Neural cell (in vitro differentiated cells): ENCODE results near the gene GYS2.

ENCODE experiments used
- EP300 ChIP-seq: fragments of 450-650 bp; conservative IDR thresholded peaks from 2 replicates; pipeline ENCODE4 v1.6.1; 2014; ENCODE audit warnings: antibody characterized with exemption, mild to moderate bottlenecking, moderate library complexity; ENCODE audit not compliant: poor library complexity, severe bottlenecking
- MXI1 ChIP-seq: fragments of 450-650 bp; conservative IDR thresholded peaks from 2 replicates; pipeline ENCODE4 v1.6.1; 2014; ENCODE audit warnings: antibody characterized with exemption, mild to moderate bottlenecking; ENCODE audit not compliant: poor library complexity, severe bottlenecking
- POLR2AphosphoS5 ChIP-seq: IDR thresholded peaks from 2 replicates; pipeline ENCODE4 v1.6.1; 2012
- RAD21 ChIP-seq: fragments of 450-650 bp; conservative IDR thresholded peaks from 2 replicates; pipeline ENCODE4 v1.6.1; 2014; ENCODE audit warnings: antibody characterized with exemption, mild to moderate bottlenecking, moderate library complexity
- TAF1 ChIP-seq: IDR thresholded peaks from 2 replicates; pipeline ENCODE4 v1.6.1; 2012; ENCODE audit warnings: low read depth
- TF ChIP-seq, protein P1 (sequence below): fragments of 450-650 bp; IDR thresholded peaks from 2 replicates; pipeline ENCODE4 v1.5.1; 2014; ENCODE audit warnings: antibody characterized with exemption, mild to moderate bottlenecking, moderate library complexity; ENCODE audit not compliant: poor library complexity, severe bottlenecking
- TF ChIP-seq, protein P2 (sequence below): IDR thresholded peaks from 2 replicates; pipeline ENCODE4 v1.6.1; 2012; ENCODE audit warnings: borderline replicate concordance

- TF ChIP-seq, protein P1, sequence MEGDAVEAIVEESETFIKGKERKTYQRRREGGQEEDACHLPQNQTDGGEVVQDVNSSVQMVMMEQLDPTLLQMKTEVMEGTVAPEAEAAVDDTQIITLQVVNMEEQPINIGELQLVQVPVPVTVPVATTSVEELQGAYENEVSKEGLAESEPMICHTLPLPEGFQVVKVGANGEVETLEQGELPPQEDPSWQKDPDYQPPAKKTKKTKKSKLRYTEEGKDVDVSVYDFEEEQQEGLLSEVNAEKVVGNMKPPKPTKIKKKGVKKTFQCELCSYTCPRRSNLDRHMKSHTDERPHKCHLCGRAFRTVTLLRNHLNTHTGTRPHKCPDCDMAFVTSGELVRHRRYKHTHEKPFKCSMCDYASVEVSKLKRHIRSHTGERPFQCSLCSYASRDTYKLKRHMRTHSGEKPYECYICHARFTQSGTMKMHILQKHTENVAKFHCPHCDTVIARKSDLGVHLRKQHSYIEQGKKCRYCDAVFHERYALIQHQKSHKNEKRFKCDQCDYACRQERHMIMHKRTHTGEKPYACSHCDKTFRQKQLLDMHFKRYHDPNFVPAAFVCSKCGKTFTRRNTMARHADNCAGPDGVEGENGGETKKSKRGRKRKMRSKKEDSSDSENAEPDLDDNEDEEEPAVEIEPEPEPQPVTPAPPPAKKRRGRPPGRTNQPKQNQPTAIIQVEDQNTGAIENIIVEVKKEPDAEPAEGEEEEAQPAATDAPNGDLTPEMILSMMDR, result no peak
- no peak for TF ChIP-seq POLR2AphosphoS5
- TF ChIP-seq TAF1, result no peak
- TF ChIP-seq MXI1, result no peak
- TF ChIP-seq RAD21, result no peak
- TF ChIP-seq, protein P2, sequence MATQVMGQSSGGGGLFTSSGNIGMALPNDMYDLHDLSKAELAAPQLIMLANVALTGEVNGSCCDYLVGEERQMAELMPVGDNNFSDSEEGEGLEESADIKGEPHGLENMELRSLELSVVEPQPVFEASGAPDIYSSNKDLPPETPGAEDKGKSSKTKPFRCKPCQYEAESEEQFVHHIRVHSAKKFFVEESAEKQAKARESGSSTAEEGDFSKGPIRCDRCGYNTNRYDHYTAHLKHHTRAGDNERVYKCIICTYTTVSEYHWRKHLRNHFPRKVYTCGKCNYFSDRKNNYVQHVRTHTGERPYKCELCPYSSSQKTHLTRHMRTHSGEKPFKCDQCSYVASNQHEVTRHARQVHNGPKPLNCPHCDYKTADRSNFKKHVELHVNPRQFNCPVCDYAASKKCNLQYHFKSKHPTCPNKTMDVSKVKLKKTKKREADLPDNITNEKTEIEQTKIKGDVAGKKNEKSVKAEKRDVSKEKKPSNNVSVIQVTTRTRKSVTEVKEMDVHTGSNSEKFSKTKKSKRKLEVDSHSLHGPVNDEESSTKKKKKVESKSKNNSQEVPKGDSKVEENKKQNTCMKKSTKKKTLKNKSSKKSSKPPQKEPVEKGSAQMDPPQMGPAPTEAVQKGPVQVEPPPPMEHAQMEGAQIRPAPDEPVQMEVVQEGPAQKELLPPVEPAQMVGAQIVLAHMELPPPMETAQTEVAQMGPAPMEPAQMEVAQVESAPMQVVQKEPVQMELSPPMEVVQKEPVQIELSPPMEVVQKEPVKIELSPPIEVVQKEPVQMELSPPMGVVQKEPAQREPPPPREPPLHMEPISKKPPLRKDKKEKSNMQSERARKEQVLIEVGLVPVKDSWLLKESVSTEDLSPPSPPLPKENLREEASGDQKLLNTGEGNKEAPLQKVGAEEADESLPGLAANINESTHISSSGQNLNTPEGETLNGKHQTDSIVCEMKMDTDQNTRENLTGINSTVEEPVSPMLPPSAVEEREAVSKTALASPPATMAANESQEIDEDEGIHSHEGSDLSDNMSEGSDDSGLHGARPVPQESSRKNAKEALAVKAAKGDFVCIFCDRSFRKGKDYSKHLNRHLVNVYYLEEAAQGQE, result no peak
- TF ChIP-seq EP300, result no peak
These were observed 36.5 kb downstream of the GYS2 start for GRCh38 chr12:21568115-21568514.
